WTC11 (cell line): ENCODE measurements around the gene ZMYND12. TPM values are rescaled to one million over a fixed set of nuclear protein-coding genes. Genes with fewer than 3 reads are reported as not detected.

ENCODE experiments used
- AFF4 ChIP-seq: sonication (generic); formaldehyde crosslinking; IDR thresholded peaks from 2 replicates; pipeline ENCODE4 v1.8.1; 2023; ENCODE audit warnings: mild to moderate bottlenecking, missing genetic modification reagents, borderline replicate concordance
- ATF2 ChIP-seq: sonication (generic); formaldehyde crosslinking; IDR thresholded peaks from 2 replicates; pipeline ENCODE4 v1.8.1; 2022; ENCODE audit warnings: low read depth, missing genetic modification reagents, borderline replicate concordance
- CDX4 ChIP-seq: fragments of 250-450 bp; sonication (Bioruptor Pico); IDR thresholded peaks from 2 replicates; pipeline ENCODE4 v1.9.0; 2021; ENCODE audit warnings: moderate library complexity, mild to moderate bottlenecking, inconsistent platforms, borderline replicate concordance
- EMX1 ChIP-seq: fragments of 250-450 bp; sonication (Bioruptor Pico); IDR thresholded peaks from 2 replicates; pipeline ENCODE4 v1.8.0; 2021; ENCODE audit warnings: mild to moderate bottlenecking
- ERG ChIP-seq: fragments of 250-450 bp; sonication (Bioruptor Pico); IDR thresholded peaks from 2 replicates; pipeline ENCODE4 v1.8.0; 2021; ENCODE audit warnings: mild to moderate bottlenecking
- ETV6 ChIP-seq: sonication (generic); formaldehyde crosslinking; IDR thresholded peaks from 2 replicates; pipeline ENCODE4 v1.8.1; 2022; ENCODE audit warnings: mild to moderate bottlenecking, missing genetic modification reagents
- GTF2I ChIP-seq: fragments of 250-450 bp; sonication (Bioruptor Pico); conservative IDR thresholded peaks from 2 replicates; pipeline ENCODE4 v1.4.0; 2021; ENCODE audit warnings: mild to moderate bottlenecking
- JUN ChIP-seq: sonication (generic); formaldehyde crosslinking; IDR thresholded peaks from 2 replicates; pipeline ENCODE4 v1.8.0; 2023; ENCODE audit warnings: mild to moderate bottlenecking, missing genetic modification reagents
- NFATC4 ChIP-seq: fragments of 250-450 bp; sonication (Bioruptor Pico); IDR thresholded peaks from 2 replicates; pipeline ENCODE4 v1.9.0; 2021; ENCODE audit warnings: mild to moderate bottlenecking
- NFE2L1 ChIP-seq: sonication (generic); formaldehyde crosslinking; IDR thresholded peaks from 2 replicates; pipeline ENCODE4 v1.8.1; 2023; ENCODE audit warnings: missing genetic modification reagents
- NFYB ChIP-seq: sonication (generic); formaldehyde crosslinking; conservative IDR thresholded peaks from 2 replicates; pipeline ENCODE4 v1.8.0; 2022; ENCODE audit warnings: low read depth, missing genetic modification reagents
- RORB ChIP-seq: fragments of 250-450 bp; sonication (Bioruptor Pico); IDR thresholded peaks from 2 replicates; pipeline ENCODE4 v1.9.0; 2021; ENCODE audit warnings: mild to moderate bottlenecking
- SMAD4 ChIP-seq: sonication (generic); formaldehyde crosslinking; IDR thresholded peaks from 2 replicates; pipeline ENCODE4 v1.8.0; 2022; ENCODE audit warnings: mild to moderate bottlenecking, missing genetic modification reagents
- SOX15 ChIP-seq: fragments of 250-450 bp; sonication (Bioruptor Pico); IDR thresholded peaks from 2 replicates; pipeline ENCODE4 v1.9.0; 2021; ENCODE audit warnings: mild to moderate bottlenecking
- TCF7 ChIP-seq: sonication (generic); formaldehyde crosslinking; IDR thresholded peaks from 2 replicates; pipeline ENCODE4 v1.8.0; 2022; ENCODE audit warnings: mild to moderate bottlenecking, low read depth, missing genetic modification reagents, moderate library complexity
- USF1 ChIP-seq: sonication (generic); formaldehyde crosslinking; IDR thresholded peaks from 2 replicates; pipeline ENCODE4 v1.8.0; 2022; ENCODE audit warnings: mild to moderate bottlenecking, missing genetic modification reagents
- ZNF121 ChIP-seq: sonication (generic); formaldehyde crosslinking; IDR thresholded peaks from 2 replicates; pipeline ENCODE4 v1.8.0; 2023; ENCODE audit warnings: missing genetic modification reagents
- ZNF219 ChIP-seq: sonication (generic); formaldehyde crosslinking; IDR thresholded peaks from 2 replicates; pipeline ENCODE4 v1.8.0; 2023; ENCODE audit warnings: missing genetic modification reagents, mild to moderate bottlenecking, borderline replicate concordance
- ZNF416 ChIP-seq: fragments of 250-450 bp; sonication (Bioruptor Pico); IDR thresholded peaks from 2 replicates; pipeline ENCODE4 v1.9.0; 2021; ENCODE audit warnings: mild to moderate bottlenecking, inconsistent platforms
- ZNF423 ChIP-seq: fragments of 250-450 bp; sonication (Bioruptor Pico); IDR thresholded peaks from 2 replicates; pipeline ENCODE4 v2.1.2; 2022; ENCODE audit warnings: mild to moderate bottlenecking, moderate library complexity
- total RNA-seq: library from RNA; stranded (reverse); gene quantifications from 3 replicates; pipeline ENCODE4 v1.2.3, GENCODE V29; 2021
- TF ChIP-seq, protein P1 (sequence below): fragments of 250-450 bp; sonication (Bioruptor Pico); IDR thresholded peaks from 2 replicates; pipeline ENCODE4 v1.9.0; 2021; ENCODE audit warnings: mild to moderate bottlenecking
- TF ChIP-seq, protein P2 (sequence below): sonication (generic); formaldehyde crosslinking; IDR thresholded peaks from 2 replicates; pipeline ENCODE4 v1.8.1; 2023; ENCODE audit warnings: mild to moderate bottlenecking, missing genetic modification reagents, moderate library complexity
- TF ChIP-seq, protein P3 (sequence below): fragments of 250-450 bp; sonication (Bioruptor Pico); conservative IDR thresholded peaks from 2 replicates; pipeline ENCODE4 v1.9.0; 2021; ENCODE audit warnings: mild to moderate bottlenecking
- TF ChIP-seq, protein P4 (sequence below): sonication (generic); formaldehyde crosslinking; conservative IDR thresholded peaks from 2 replicates; pipeline ENCODE4 v1.8.1; 2022; ENCODE audit warnings: mild to moderate bottlenecking, missing genetic modification reagents

ZMYND12 gene
- total RNA-seq, 1 experiment from 2014 or later, result 0.63 TPM

GRCh38 chr1:42456010-42456753 is at the start of gene ZMYND12, which contains the start of gene PPCS (continued):
- TF ChIP-seq, protein P1, sequence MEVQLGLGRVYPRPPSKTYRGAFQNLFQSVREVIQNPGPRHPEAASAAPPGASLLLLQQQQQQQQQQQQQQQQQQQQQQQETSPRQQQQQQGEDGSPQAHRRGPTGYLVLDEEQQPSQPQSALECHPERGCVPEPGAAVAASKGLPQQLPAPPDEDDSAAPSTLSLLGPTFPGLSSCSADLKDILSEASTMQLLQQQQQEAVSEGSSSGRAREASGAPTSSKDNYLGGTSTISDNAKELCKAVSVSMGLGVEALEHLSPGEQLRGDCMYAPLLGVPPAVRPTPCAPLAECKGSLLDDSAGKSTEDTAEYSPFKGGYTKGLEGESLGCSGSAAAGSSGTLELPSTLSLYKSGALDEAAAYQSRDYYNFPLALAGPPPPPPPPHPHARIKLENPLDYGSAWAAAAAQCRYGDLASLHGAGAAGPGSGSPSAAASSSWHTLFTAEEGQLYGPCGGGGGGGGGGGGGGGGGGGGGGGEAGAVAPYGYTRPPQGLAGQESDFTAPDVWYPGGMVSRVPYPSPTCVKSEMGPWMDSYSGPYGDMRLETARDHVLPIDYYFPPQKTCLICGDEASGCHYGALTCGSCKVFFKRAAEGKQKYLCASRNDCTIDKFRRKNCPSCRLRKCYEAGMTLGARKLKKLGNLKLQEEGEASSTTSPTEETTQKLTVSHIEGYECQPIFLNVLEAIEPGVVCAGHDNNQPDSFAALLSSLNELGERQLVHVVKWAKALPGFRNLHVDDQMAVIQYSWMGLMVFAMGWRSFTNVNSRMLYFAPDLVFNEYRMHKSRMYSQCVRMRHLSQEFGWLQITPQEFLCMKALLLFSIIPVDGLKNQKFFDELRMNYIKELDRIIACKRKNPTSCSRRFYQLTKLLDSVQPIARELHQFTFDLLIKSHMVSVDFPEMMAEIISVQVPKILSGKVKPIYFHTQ (CRISPR knock-in tag), result no peak
- TF ChIP-seq, protein P2, sequence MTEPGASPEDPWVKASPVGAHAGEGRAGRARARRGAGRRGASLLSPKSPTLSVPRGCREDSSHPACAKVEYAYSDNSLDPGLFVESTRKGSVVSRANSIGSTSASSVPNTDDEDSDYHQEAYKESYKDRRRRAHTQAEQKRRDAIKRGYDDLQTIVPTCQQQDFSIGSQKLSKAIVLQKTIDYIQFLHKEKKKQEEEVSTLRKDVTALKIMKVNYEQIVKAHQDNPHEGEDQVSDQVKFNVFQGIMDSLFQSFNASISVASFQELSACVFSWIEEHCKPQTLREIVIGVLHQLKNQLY (CRISPR knock-in tag), result no peak
- TF ChIP-seq EMX1 (no peak), SOX15 (CRISPR knock-in tag) (no peak), SMAD4 (CRISPR knock-in tag) (no peak), ZNF416 (CRISPR knock-in tag) (0 out of 2 replicates have a peak, but pooled peaks have one; percentile 24), ZNF423 (CRISPR knock-in tag) (no peak), USF1 (CRISPR knock-in tag) (peak; percentile 97), ETV6 (CRISPR knock-in tag) (no peak), ERG (CRISPR knock-in tag) (no peak), ZNF121 (no peak), NFE2L1 (CRISPR knock-in tag) (no peak), JUN (CRISPR knock-in tag) (0 out of 2 replicates have a peak, but pooled peaks have one; percentile 52), NFYB (CRISPR knock-in tag) (no peak), AFF4 (CRISPR knock-in tag) (0 out of 2 replicates have a peak, but pooled peaks have one; percentile 56), RORB (CRISPR knock-in tag) (no peak), NFATC4 (CRISPR knock-in tag) (no peak), ZNF219 (CRISPR knock-in tag) (no peak), GTF2I (CRISPR knock-in tag) (no peak), CDX4 (CRISPR knock-in tag) (no peak), ATF2 (CRISPR knock-in tag) (no peak), TCF7 (CRISPR knock-in tag) (no peak)
- TF ChIP-seq, protein P3, sequence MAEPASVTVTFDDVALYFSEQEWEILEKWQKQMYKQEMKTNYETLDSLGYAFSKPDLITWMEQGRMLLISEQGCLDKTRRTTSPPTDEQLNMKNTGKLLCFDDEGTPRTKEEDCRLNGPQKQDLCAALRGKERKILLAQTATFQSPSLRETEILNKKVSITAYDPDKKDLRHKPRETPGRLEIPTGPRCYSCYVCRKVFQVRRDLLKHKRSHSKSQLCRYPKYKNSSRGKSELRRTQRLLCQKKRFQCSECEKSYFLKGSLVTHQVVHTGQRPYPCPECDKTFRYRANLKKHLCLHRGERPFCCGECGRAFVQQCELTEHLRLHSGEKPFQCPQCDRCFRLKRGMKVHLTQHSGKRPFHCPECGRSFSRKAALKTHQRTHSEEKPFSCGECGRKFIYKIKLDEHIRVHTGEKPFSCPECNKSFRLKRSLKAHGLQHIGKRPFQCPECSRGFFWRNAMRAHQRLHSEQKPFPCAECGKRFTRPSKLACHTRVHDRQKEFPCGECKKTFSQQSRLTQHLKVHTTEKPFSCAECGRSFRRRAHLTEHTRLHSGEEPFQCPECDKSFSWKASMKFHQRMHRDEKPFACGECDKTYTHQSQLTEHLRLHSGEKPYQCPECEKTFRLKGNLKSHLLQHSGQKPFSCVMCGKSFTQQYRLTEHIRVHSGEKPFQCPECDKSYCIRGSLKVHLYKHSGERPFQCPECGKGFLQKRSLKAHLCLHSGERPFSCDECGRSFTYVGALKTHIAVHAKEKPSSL (CRISPR knock-in tag), result no peak
- TF ChIP-seq, protein P4, sequence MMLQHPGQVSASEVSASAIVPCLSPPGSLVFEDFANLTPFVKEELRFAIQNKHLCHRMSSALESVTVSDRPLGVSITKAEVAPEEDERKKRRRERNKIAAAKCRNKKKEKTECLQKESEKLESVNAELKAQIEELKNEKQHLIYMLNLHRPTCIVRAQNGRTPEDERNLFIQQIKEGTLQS (CRISPR knock-in tag), result no peak
